Skeletal muscle tissue (tissue), 4 donors: ENCODE data around the gene RHBDL3. TPM values are rescaled to one million over a fixed set of nuclear protein-coding genes. Genes with fewer than 3 reads are reported as not detected.
"Not testable (repeated sequence)": the region's sequence is repeated elsewhere in the genome, so short reads cannot be mapped to it uniquely, and the experiment has no call there.

Experiments used
- H3K27ac ChIP-seq: one replicate; pipeline ENCODE4 v1.7.0; 2013; ENCODE audit warnings: mild to moderate bottlenecking, low read depth, low read length, inconsistent platforms
- H3K27me3 ChIP-seq, 3 donors: one replicate each; pipeline ENCODE4 v1.7.0; 2013; ENCODE audit warnings: low read length in 3 of 3; ENCODE audit not compliant: control insufficient read depth in 3 of 3, insufficient read depth in 3 of 3
- H3K36me3 ChIP-seq, 3 donors: one replicate each; pipeline ENCODE4 v1.7.0; 2013; ENCODE audit warnings: low read length in 3 of 3; ENCODE audit not compliant: control insufficient read depth in 3 of 3, insufficient read depth in 3 of 3
- H3K4me1 ChIP-seq, 3 donors: one replicate each; pipeline ENCODE4 v1.7.0; 2013; ENCODE audit warnings: low read length in 3 of 3, mild to moderate bottlenecking in 3 of 3; ENCODE audit not compliant: control insufficient read depth in 3 of 3, insufficient read depth in 3 of 3
- H3K4me3 ChIP-seq, 3 donors: one replicate each; pipeline ENCODE4 v1.7.0; 2013; ENCODE audit warnings: low read length in 3 of 3
- H3K9ac ChIP-seq, 3 donors: one replicate each; pipeline ENCODE4 v1.7.0; 2013; ENCODE audit warnings: low read length in 3 of 3, mild to moderate bottlenecking in 3 of 3, moderate library complexity in 2 of 3, low read depth in 1 of 3
- H3K9me3 ChIP-seq, 3 donors: one replicate each; pipeline ENCODE4 v1.7.0; 2013; ENCODE audit warnings: low read length in 3 of 3; ENCODE audit not compliant: control insufficient read depth in 3 of 3
- total RNA-seq: library from RNA; depleted of rRNA; stranded (reverse); fragments of >200 nt; gene quantifications from one replicate; pipeline ENCODE4 v1.2.3, GENCODE V29; 2014
- donor health status: Osteomylitis.

Gene RHBDL3
- total RNA-seq, 1 donor from 2014 or later = 1.0 TPM

- Histone ChIP-seq H3K27ac (no peak overlapping the region), H3K9me3 (no peaks in the 10 kb centered on the region), H3K9ac (no peak overlapping the region), H3K36me3 (no peaks in the 10 kb centered on the region), H3K27me3 (no peaks in the 10 kb centered on the region), H3K4me1 (peaks cover 0 to 4% (median 3%) of the 10 kb centered on the region in 3 donors), H3K4me3 (no peak overlapping the region)
These were observed 12.5 kb upstream of the RHBDL3 start for GRCh38 chr17:32253117-32253611.

- Histone ChIP-seq H3K27ac (no peak overlapping the region), H3K4me3 (no peak overlapping the region), H3K9ac (no peak overlapping the region), H3K27me3 (peaks cover 0 to 5% (median 2%) of the 10 kb centered on the region in 3 donors), H3K9me3 (no peaks in the 10 kb centered on the region), H3K4me1 (peaks cover 0 to 4% (median 3%) of the 10 kb centered on the region in 3 donors), H3K36me3 (no peaks in the 10 kb centered on the region)
These were observed 9.5 kb upstream of the RHBDL3 start for GRCh38 chr17:32256012-32256700.

- H3K9me3 ChIP-seq = no peaks in the 10 kb centered on the region
- H3K4me1 ChIP-seq = peaks cover 0 to 4% (median 3%) of the 10 kb centered on the region in 3 donors
- H3K4me3 ChIP-seq = no peak overlapping the region
- H3K27me3 ChIP-seq = peaks cover 0 to 5% (median 5%) of the 10 kb centered on the region in 3 donors
- H3K36me3 ChIP-seq = no peaks in the 10 kb centered on the region
- H3K27ac ChIP-seq = no peak overlapping the region
- H3K9ac ChIP-seq = no peak overlapping the region
These were observed 9.0 kb upstream of the RHBDL3 start for GRCh38 chr17:32256701-32257019.

DNA sequence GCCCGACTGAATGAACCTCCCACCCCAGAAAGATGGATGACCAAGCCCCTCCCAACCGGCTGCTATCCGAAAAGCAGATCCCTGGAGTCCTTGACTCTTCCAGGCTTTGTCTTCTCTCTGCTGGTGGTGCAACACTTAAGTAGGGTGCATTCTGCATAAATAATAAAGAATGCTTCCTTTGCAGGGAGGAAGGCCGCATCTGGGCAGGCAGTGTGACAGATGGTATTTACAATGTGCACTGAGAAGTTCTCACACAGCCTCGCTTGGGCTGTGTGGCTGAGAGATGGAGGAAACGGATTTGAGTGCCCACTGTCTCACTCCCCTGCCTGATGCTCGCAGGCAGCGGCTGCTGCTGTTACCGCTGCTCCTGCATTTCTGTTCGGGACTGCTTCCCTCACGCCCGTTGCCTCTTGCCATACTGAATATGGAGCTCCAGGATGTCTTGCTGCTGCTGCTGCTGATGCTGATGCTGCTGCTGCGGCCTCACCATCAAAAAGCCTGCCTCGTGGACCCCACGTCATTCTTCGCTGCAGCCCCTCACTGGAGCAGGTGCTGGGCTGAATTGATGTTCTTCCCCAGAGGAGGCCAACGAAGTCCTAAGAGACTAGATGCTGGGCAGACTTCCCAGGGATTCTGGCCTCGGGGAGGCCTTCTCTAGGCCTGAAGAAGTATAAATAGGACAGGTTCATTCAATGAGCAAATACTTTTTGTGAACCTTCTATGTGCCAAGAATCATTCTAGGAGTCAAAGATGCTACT, 7.1 kb upstream of the RHBDL3 start:
- H3K4me1 ChIP-seq = peaks cover 0 to 4% (median 3%) of the 10 kb centered on the region in 3 donors
- H3K36me3 ChIP-seq = no peaks in the 10 kb centered on the region
- no peak overlapping the region for H3K4me3 ChIP-seq
- H3K9ac ChIP-seq = no peak overlapping the region
- H3K27me3 ChIP-seq = peaks cover 9 to 16% (median 12%) of the 10 kb centered on the region in 3 donors
- no peaks in the 10 kb centered on the region for H3K9me3 ChIP-seq
- H3K27ac ChIP-seq = no peak overlapping the region

- H3K4me1 ChIP-seq = peaks cover 0 to 5% (median 3%) of the 10 kb centered on the region in 3 donors
- H3K9me3 ChIP-seq = no peaks in the 10 kb centered on the region
These were observed 6.0 kb upstream of the RHBDL3 start for GRCh38 chr17:32259586-32259985.

GRCh38 chr17:32261417-32261736, 4.3 kb upstream of the RHBDL3 start:
- Histone ChIP-seq H3K4me3 (no peak overlapping the region), H3K9me3 (no peaks in the 10 kb centered on the region), H3K27me3 (peaks cover 16 to 25% (median 16%) of the 10 kb centered on the region in 3 donors), H3K9ac (no peak overlapping the region), H3K4me1 (peaks cover 6 to 11% (median 9%) of the 10 kb centered on the region in 3 donors), H3K27ac (no peak overlapping the region), H3K36me3 (no peaks in the 10 kb centered on the region)

More at GRCh38 chr17:32259586-32259985, 6.0 kb upstream of the RHBDL3 start:
- no peak overlapping the region for H3K9ac ChIP-seq
- H3K27me3 ChIP-seq = peaks cover 9 to 16% (median 12%) of the 10 kb centered on the region in 3 donors
- H3K36me3 ChIP-seq = no peaks in the 10 kb centered on the region
- H3K27ac ChIP-seq = no peak overlapping the region
- H3K4me3 ChIP-seq = no peak overlapping the region

GRCh38 chr17:32261936-32262510, 3.6 kb upstream of the RHBDL3 start:
- Histone ChIP-seq H3K27ac (no peak overlapping the region), H3K36me3 (no peaks in the 10 kb centered on the region), H3K4me3 (no peak overlapping the region), H3K27me3 (peaks cover 22 to 31% (median 23%) of the 10 kb centered on the region in 3 donors), H3K9me3 (no peaks in the 10 kb centered on the region), H3K9ac (no peak overlapping the region), H3K4me1 (peaks cover 13 to 15% (median 13%) of the 10 kb centered on the region in 3 donors)

- H3K27ac ChIP-seq, H3K4me3 ChIP-seq, H3K36me3 ChIP-seq, H3K9ac ChIP-seq, H3K9me3 ChIP-seq: not testable (repeated sequence)
- H3K4me1 ChIP-seq = peaks cover 15 to 19% (median 19%) of the 10 kb centered on the region in 3 donors
- peaks cover 31 to 44% (median 35%) of the 10 kb centered on the region in 3 donors for H3K27me3 ChIP-seq
These were observed 2.1 kb upstream of the RHBDL3 start for GRCh38 chr17:32263515-32263914.

GRCh38 chr17:32264140-32264799, 1.4 kb upstream of the RHBDL3 start:
- peaks cover 15 to 19% (median 19%) of the 10 kb centered on the region in 3 donors for H3K4me1 ChIP-seq
- no peak overlapping the region for H3K4me3 ChIP-seq
- no peak overlapping the region for H3K27ac ChIP-seq
- peaks cover 36 to 49% (median 43%) of the 10 kb centered on the region in 3 donors for H3K27me3 ChIP-seq
- H3K9ac ChIP-seq = no peak overlapping the region
- no peaks in the 10 kb centered on the region for H3K9me3 ChIP-seq
- H3K36me3 ChIP-seq = no peaks in the 10 kb centered on the region
